Activated naive CD4-positive, alpha-beta T cell treated with anti-CD3 and anti-CD28 coated beads, Interleukin-2, amount 50 U/mL, for 72 hours (primary cell): ENCODE measurements around the gene EML2. TPM values are rescaled to one million over a fixed set of nuclear protein-coding genes. Genes with fewer than 3 reads are reported as not detected.

Experiments
- ATAC-seq, 2 donors: fragments of 150-1000 bp; cut with Tn5 transposase; 2 replicates each; pipeline ENCODE4 v1.10.0; 2021; ENCODE audit warnings: mild to moderate bottlenecking in 2 of 2, moderate library complexity in 2 of 2
- DNase-seq, 2 donors: peaks; one replicate each; pipeline ENCODE4 v3.0.0; 2021 to 2022; ENCODE audit warnings: low spot score in 2 of 2
- H3K27ac Mint-ChIP-seq, 2 donors: one replicate each; pipeline ENCODE4 v1.8.0; 2022; ENCODE audit warnings: mild to moderate bottlenecking in 2 of 2, mixed read lengths in 2 of 2
- H3K36me3 Mint-ChIP-seq, 2 donors: one replicate each; pipeline ENCODE4 v1.8.0; 2022; ENCODE audit warnings: mixed read lengths in 2 of 2
- H3K9me3 Mint-ChIP-seq, 2 donors: one replicate each; pipeline ENCODE4 v1.8.0; 2022; ENCODE audit warnings: mixed read lengths in 2 of 2
- total RNA-seq, 2 donors: library from RNA; stranded (reverse); gene quantifications; one replicate each; pipeline ENCODE4 v1.2.3, GENCODE V29; 2022

Gene EML2
- total RNA-seq, 2 donors from 2014 or later = 142 to 161 TPM

GRCh38 chr19:45601524-45602374 lies 37.4 kb downstream of the EML2 start, which contains the start of gene GPR4:
Gene GPR4 (minus strand): TSS chr19:45602212. CDS start chr19:45591866, 10,346 bp downstream.
- no peak for DNase-seq
- Mint-ChIP-seq H3K36me3 (peaks cover 13 to 24% of the 10 kb centered on the region in 2 donors), H3K9me3 (no peaks in the 10 kb centered on the region), H3K27ac (no peak within 1 kb of the TSS)
- peak in 1 of 2 donors; percentile 34 for ATAC-seq

GRCh38 chr19:45601115-45601514 lies 38.1 kb downstream of the EML2 start:
- Mint-ChIP-seq H3K9me3 (no peaks in the 10 kb centered on the region), H3K27ac (no peak overlapping the region), H3K36me3 (peaks cover 13 to 27% of the 10 kb centered on the region in 2 donors)
- ATAC-seq (no peak), DNase-seq (no peak)

- ATAC-seq (no peak), DNase-seq (no peak)
- Mint-ChIP-seq H3K9me3 (no peaks in the 10 kb centered on the region), H3K27ac (no peak overlapping the region), H3K36me3 (peaks cover 13 to 27% of the 10 kb centered on the region in 2 donors)
These were observed 38.8 kb downstream of the EML2 start for GRCh38 chr19:45600340-45600885.

DNA sequence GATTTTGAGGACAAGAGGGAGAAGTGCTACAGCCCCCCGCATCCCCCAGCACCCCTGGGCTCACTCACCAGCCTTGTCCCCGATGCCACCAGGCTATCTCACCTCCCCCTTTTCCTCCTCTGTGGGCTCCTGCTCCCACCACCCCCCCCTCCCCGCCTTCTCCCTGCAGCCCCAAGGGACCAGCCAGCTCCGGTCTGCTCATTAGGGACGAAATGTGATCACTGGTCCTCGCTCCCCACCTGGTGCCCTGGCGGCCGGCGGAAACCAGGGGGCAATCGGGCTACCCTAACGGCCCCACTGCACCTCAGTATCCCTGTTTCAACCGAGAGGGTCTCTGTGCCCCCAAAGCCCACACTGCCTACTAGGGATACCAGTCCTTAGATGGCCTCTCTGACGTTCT lies 39.9 kb downstream of the EML2 start:
- Mint-ChIP-seq H3K36me3 (peaks cover 13 to 27% of the 10 kb centered on the region in 2 donors), H3K9me3 (no peaks in the 10 kb centered on the region)
- no peak for ATAC-seq

DNA sequence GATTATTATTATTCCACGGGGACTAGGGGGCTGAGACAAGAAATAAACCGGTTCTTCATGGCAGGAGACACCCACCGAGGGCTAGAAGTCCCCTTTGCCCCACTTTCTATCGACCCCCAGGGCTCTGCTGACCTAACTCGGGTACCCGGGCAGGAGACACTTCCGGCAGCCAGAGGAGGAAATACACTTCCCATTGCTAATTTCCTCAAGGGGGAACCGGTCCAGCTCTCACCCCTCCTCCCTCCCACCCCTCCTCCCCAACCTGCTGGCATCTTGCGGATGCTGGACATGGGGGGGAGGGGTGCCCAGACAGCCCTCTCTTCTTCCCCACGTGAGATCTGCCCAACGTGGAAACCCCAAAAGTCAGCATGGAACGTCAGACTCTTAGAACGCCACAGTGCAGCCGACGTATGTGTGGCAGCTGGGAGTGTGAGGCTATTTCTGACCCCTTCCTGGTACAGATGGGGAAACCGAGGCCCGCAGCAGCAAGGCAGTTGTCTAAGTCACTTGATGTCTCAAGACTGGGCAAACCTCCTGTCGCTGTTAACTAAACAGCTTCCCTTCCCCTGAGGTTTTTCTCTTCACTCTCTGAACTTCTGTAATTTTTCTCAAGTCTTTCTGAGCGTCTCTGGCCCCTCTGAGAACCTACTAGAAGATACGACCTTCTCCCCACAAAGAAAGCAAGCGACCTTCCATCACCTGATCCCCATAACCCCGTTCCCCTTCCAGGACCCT lies 40.8 kb downstream of the EML2 start:
- Mint-ChIP-seq H3K27ac (peak overlapping the region in 1 of 2 donors; percentile 28), H3K9me3 (no peaks in the 10 kb centered on the region), H3K36me3 (peaks cover 13 to 27% of the 10 kb centered on the region in 2 donors)
- DNase-seq = no peak
- peak in 1 of 2 donors; percentile 50 for ATAC-seq

More for the DNA sequence above, 39.9 kb downstream of the EML2 start:
- DNase-seq = no peak
- no peak overlapping the region for H3K27ac Mint-ChIP-seq

DNA sequence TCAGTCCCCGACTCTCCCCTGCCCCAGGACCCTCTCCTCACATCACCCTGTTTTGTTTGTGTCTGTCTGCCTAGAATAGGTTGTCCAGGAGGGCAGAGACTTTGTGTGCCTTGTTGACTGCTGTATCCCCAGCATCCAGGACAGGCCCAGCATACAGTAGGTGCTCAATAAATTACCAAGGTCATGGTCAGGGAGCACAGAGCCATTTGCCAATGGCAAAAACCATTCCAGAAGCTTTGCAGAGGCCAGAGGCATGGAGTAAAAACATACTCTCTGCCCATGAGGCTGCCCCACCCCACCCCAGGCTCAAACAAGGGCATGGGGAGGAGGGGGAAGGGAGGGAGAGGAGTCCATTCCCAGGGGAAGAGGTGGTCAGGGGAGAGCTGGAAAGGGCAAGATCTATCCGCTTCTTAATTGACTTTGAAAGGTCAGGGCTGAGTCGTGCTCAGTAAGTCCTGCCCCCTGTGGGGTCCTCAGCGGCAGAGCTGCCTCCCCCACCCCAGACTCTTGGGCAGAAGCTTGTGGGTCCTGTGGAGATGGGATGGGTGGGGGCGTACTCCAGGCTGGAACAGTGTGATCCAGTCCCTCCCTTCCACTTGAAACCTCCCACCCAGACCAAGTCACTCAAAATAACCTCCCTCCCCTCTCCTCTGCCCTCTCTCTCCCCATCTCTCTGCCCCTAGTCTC lies 41.6 kb downstream of the EML2 start:
- no peaks in the 10 kb centered on the region for H3K9me3 Mint-ChIP-seq
- ATAC-seq = no peak
- DNase-seq = no peak
- H3K27ac Mint-ChIP-seq = peak overlapping the region in 1 of 2 donors; percentile 13
- H3K36me3 Mint-ChIP-seq = peaks cover 13 to 27% of the 10 kb centered on the region in 2 donors

GRCh38 chr19:45595814-45596213 lies 43.4 kb downstream of the EML2 start:
- ATAC-seq = no peak

GRCh38 chr19:45593520-45593919 lies 45.7 kb downstream of the EML2 start:
- no peaks in the 10 kb centered on the region for H3K9me3 Mint-ChIP-seq

More at GRCh38 chr19:45595814-45596213, 43.4 kb downstream of the EML2 start:
- Mint-ChIP-seq H3K9me3 (no peaks in the 10 kb centered on the region), H3K27ac (no peak overlapping the region), H3K36me3 (peaks cover 12 to 20% of the 10 kb centered on the region in 2 donors)
- no peak for DNase-seq

GRCh38 chr19:45592366-45592765 lies 46.8 kb downstream of the EML2 start:
- ATAC-seq (no peak), DNase-seq (no peak)
- H3K9me3 Mint-ChIP-seq = no peaks in the 10 kb centered on the region
- peaks cover 6 to 9% of the 10 kb centered on the region in 2 donors for H3K36me3 Mint-ChIP-seq
- H3K27ac Mint-ChIP-seq = no peak overlapping the region

More at GRCh38 chr19:45593520-45593919, 45.7 kb downstream of the EML2 start:
- no peak for DNase-seq
- Mint-ChIP-seq H3K36me3 (peaks cover 6 to 11% of the 10 kb centered on the region in 2 donors), H3K27ac (no peak overlapping the region)
- ATAC-seq = no peak

- ATAC-seq = no peak
- Mint-ChIP-seq H3K36me3 (peaks cover 1 to 6% of the 10 kb centered on the region in 2 donors), H3K27ac (no peak overlapping the region), H3K9me3 (no peaks in the 10 kb centered on the region)
- DNase-seq = no peak
These were observed 47.6 kb downstream of the EML2 start for GRCh38 chr19:45591638-45592005.

DNA sequence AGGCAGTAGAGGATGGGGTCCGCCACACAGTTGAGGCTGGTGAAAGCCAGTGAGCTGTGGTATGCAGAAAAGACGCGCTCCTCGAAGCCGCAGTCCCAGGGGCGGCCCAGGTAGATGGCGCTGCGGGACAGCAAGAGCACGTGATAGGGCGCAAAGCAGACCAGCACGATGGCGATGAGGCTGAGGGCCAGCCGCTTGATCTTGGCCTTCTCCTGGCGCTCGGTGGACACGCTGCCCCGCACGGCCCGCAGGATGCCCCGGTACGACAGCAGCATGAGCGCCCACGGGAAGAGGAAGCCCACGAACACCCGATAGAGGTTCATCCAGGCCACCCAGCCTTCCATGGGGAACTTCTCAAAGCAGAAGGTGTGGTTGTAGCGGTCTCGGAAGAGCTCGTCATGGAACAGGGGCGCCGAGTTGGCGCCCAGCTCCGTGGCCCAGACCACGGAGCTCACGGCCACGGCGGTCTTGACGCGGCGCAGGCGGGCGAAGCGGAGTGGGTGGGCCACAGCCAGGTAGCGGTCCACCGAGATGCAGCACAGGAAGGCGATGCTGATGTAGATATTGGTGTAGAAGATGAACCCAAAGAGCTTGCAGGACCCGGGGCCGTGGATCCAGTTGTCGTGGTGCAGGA lies 48.1 kb downstream of the EML2 start:
- peak; percentile 76 to 89 for ATAC-seq
- H3K9me3 Mint-ChIP-seq = no peaks in the 10 kb centered on the region
- H3K27ac Mint-ChIP-seq = no peak overlapping the region
- DNase-seq = peak in 1 of 2 donors; percentile 57
- peaks cover 0 to 6% of the 10 kb centered on the region in 2 donors for H3K36me3 Mint-ChIP-seq

GRCh38 chr19:45590300-45591003 lies 48.7 kb downstream of the EML2 start:
- ATAC-seq = peak in 1 of 2 donors; percentile 38
- H3K9me3 Mint-ChIP-seq = no peaks in the 10 kb centered on the region

DNA sequence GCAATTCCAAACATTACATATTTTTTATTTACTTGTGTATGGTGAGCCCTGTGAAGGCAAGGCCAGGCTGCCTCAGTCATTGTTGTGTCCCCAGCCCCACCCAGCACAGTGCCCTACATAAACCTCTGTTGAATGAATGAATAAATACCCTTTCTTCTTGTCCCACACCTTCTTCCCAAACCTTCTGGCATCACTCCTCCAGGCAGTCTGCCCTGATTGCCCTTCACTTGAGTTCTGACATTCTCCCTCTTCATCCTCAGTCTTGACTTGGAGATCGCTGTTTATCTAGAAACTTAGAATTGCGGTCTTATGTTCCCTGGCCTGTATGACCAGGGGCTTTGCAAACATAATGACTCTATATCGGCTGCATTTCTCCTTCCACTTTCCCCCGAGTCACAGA lies 49.4 kb downstream of the EML2 start:
- H3K36me3 Mint-ChIP-seq = peaks cover 0 to 6% of the 10 kb centered on the region in 2 donors
- no peaks in the 10 kb centered on the region for H3K9me3 Mint-ChIP-seq
- H3K27ac Mint-ChIP-seq = peak overlapping the region in 1 of 2 donors; percentile 0
- no peak for DNase-seq
- ATAC-seq = no peak

More at GRCh38 chr19:45590300-45591003, 48.7 kb downstream of the EML2 start:
- no peak for DNase-seq
- no peak overlapping the region for H3K27ac Mint-ChIP-seq
- H3K36me3 Mint-ChIP-seq = peaks cover 0 to 6% of the 10 kb centered on the region in 2 donors

DNA sequence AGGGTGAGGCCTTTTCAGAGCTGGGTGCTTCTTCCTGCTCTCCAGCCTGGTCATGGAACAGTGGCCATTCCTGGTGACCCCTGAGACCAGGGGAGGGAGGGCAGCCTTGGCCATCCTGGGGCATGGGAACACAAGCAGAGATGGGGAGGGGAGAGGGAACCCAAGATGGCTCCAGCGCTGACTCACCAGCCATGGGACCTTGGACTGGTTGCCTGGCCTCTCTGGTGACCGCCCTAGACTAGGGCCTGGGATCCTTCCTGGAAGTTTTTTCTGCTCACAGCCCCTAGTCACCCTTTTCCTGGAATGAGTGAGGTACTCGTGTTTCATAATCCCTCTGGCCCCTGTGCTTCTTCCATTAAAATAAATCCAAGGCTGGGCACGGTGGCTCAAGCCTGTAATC lies 51.3 kb downstream of the EML2 start:
- DNase-seq (no peak), ATAC-seq (no peak)
- Mint-ChIP-seq H3K9me3 (no peaks in the 10 kb centered on the region), H3K27ac (no peak overlapping the region), H3K36me3 (peaks cover 8 to 18% of the 10 kb centered on the region in 2 donors)

- Mint-ChIP-seq H3K9me3 (no peaks in the 10 kb centered on the region), H3K27ac (peak overlapping the region; percentile 65 to 94), H3K36me3 (peaks cover 16 to 20% of the 10 kb centered on the region in 2 donors)
- no peak for ATAC-seq
- DNase-seq = no peak
These were observed 54.0 kb downstream of the EML2 start for GRCh38 chr19:45585158-45585577.
